ENCODE results near the gene C14orf93.

- TF ChIP-seq, protein P1, sequence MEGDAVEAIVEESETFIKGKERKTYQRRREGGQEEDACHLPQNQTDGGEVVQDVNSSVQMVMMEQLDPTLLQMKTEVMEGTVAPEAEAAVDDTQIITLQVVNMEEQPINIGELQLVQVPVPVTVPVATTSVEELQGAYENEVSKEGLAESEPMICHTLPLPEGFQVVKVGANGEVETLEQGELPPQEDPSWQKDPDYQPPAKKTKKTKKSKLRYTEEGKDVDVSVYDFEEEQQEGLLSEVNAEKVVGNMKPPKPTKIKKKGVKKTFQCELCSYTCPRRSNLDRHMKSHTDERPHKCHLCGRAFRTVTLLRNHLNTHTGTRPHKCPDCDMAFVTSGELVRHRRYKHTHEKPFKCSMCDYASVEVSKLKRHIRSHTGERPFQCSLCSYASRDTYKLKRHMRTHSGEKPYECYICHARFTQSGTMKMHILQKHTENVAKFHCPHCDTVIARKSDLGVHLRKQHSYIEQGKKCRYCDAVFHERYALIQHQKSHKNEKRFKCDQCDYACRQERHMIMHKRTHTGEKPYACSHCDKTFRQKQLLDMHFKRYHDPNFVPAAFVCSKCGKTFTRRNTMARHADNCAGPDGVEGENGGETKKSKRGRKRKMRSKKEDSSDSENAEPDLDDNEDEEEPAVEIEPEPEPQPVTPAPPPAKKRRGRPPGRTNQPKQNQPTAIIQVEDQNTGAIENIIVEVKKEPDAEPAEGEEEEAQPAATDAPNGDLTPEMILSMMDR (conservative IDR thresholded peaks at IDR 0.05 in 1 of 2, IDR thresholded peaks at IDR 0.05 in 1 of 2; ENCODE audit: low read depth in 1 of 2, low read length in 2 of 2): no peak
- no peak for TF ChIP-seq EZH2 (IDR thresholded peaks at IDR 0.05; ENCODE audit: low read length, missing control alignments)
Observed at GRCh38 chr14:23005451-23006187, 4.3 kb downstream of the C14orf93 start.
